Endothelial cell of umbilical vein (primary cell): ENCODE measurements around the gene OVCH2.

Experiments
- CTCF ChIP-seq, 2 donors: IDR thresholded peaks; 1 replicate in 1 of 2; 2 replicates in 1 of 2; pipeline ENCODE4 v1.5.1; 2011; ENCODE audit warnings: low read length in 2 of 2, mild to moderate bottlenecking in 2 of 2, moderate library complexity in 2 of 2, control low read depth in 1 of 2, inconsistent platforms in 1 of 2, low read depth in 1 of 2; ENCODE audit not compliant: insufficient read depth in 1 of 2; ENCODE audit errors: extremely low read depth in 1 of 2
- POLR2AphosphoS5 ChIP-seq: IDR thresholded peaks from 2 replicates; pipeline ENCODE4 v1.6.1; 2012; ENCODE audit warnings: low read depth, mild to moderate bottlenecking, control low read depth, low read length, moderate library complexity; ENCODE audit not compliant: insufficient read depth

GRCh38 chr11:7686761-7687160 lies 19.5 kb downstream of the OVCH2 start:
- TF ChIP-seq CTCF (IDR thresholded peaks at IDR 0.05; ENCODE audit: extremely low read depth in 1 of 2, insufficient read depth in 1 of 2, low read depth in 1 of 2, low read length in 2 of 2) (no peak), POLR2AphosphoS5 (no peak)
